Hepatocyte (in vitro differentiated cells): ENCODE results near the gene USHBP1. TPM values are rescaled to one million over a fixed set of nuclear protein-coding genes. Genes with fewer than 3 reads are reported as not detected.
A peak's percentile ranks its signal among the peaks of the same experiment; 100 is the strongest.

Experiments
- DNase-seq: peaks from one replicate; pipeline ENCODE4 v3.0.0-alpha.2; 2016; ENCODE audit warnings: low spot score
- H2AFZ ChIP-seq: fragments of 200-600 bp; sonication (generic); 2 replicates; pipeline ENCODE4 v1.6.0; 2016; ENCODE audit warnings: antibody characterized with exemption, mild to moderate bottlenecking
- H3K27ac ChIP-seq: fragments of 200-600 bp; sonication (generic); 2 replicates; pipeline ENCODE4 v1.5.1; 2016; ENCODE audit warnings: mild to moderate bottlenecking
- H3K27me3 ChIP-seq: fragments of 200-600 bp; sonication (generic); 2 replicates; pipeline ENCODE4 v1.6.1; 2016
- H3K36me3 ChIP-seq: fragments of 200-600 bp; sonication (generic); replicated peaks from 2 replicates; pipeline ENCODE4 v1.5.1; 2016; ENCODE audit warnings: low read depth; ENCODE audit not compliant: insufficient read depth
- H3K4me1 ChIP-seq: fragments of 200-600 bp; sonication (generic); 2 replicates; pipeline ENCODE4 v1.5.1; 2016; ENCODE audit warnings: mild to moderate bottlenecking, moderate library complexity; ENCODE audit not compliant: insufficient read depth
- H3K4me2 ChIP-seq: fragments of 200-600 bp; sonication (generic); 2 replicates; pipeline ENCODE4 v1.6.0; 2016
- H3K4me3 ChIP-seq: fragments of 200-600 bp; sonication (generic); 2 replicates; pipeline ENCODE4 v1.5.1; 2016; ENCODE audit warnings: mild to moderate bottlenecking
- H3K79me2 ChIP-seq: fragments of 200-600 bp; sonication (generic); 2 replicates; pipeline ENCODE4 v1.6.0; 2017; ENCODE audit warnings: mild to moderate bottlenecking
- H3K9me2 ChIP-seq: fragments of 200-600 bp; sonication (generic); replicated peaks from 2 replicates; pipeline ENCODE4 v1.6.0; 2017; ENCODE audit warnings: mild to moderate bottlenecking; ENCODE audit not compliant: insufficient read depth
- H3K9me3 ChIP-seq: fragments of 200-600 bp; sonication (generic); 2 replicates; pipeline ENCODE4 v1.5.1; 2016; ENCODE audit warnings: low read depth, mild to moderate bottlenecking
- H4K20me1 ChIP-seq: fragments of 200-600 bp; sonication (generic); 2 replicates; pipeline ENCODE4 v1.6.0; 2016; ENCODE audit warnings: mild to moderate bottlenecking; ENCODE audit not compliant: insufficient read depth, poor library complexity, severe bottlenecking
- EZH2 ChIP-seq: fragments of 200-600 bp; sonication (generic); IDR thresholded peaks from 2 replicates; pipeline ENCODE4 v1.6.1; 2016; ENCODE audit warnings: antibody characterized with exemption, mild to moderate bottlenecking, borderline replicate concordance
- EZH2phosphoT487 ChIP-seq: fragments of 200-600 bp; sonication (generic); IDR thresholded peaks from one replicate; pipeline ENCODE4 v1.6.1; 2018; ENCODE audit warnings: antibody characterized with exemption, mild to moderate bottlenecking, low read depth, moderate library complexity; ENCODE audit not compliant: unreplicated experiment, severe bottlenecking
- WGBS: methylation state at CpG from one replicate; pipeline ENCODE4 v1.1.6; 2016; ENCODE audit warnings: low lambda C conversion rate; ENCODE audit errors: missing lambda C conversion rate; 5-methylcytosine and 5-hydroxymethylcytosine counted together
- polyA plus RNA-seq: library from polyadenylated mRNA; unstranded; fragments of >200 nt; fragmentation: Nextera tagmentation; extraction: Ambion mirVana; gene quantifications from 2 replicates; pipeline ENCODE4 v1.2.1, GENCODE V29; 2016
- total RNA-seq: library from RNA; depleted of rRNA; stranded (reverse); fragments of >200 nt; gene quantifications from 2 replicates; pipeline ENCODE4 v1.2.3, GENCODE V29; 2014
- TF ChIP-seq, protein P1 (sequence below): fragments of 200-600 bp; sonication (generic); IDR thresholded peaks from 2 replicates; pipeline ENCODE4 v1.5.1; 2016; ENCODE audit warnings: antibody characterized with exemption, mild to moderate bottlenecking; ENCODE audit not compliant: poor library complexity

Gene USHBP1
- total and polyA plus RNA-seq, 2 experiments from 2014 or later: 0.98 TPM; not detected in 1

DNA sequence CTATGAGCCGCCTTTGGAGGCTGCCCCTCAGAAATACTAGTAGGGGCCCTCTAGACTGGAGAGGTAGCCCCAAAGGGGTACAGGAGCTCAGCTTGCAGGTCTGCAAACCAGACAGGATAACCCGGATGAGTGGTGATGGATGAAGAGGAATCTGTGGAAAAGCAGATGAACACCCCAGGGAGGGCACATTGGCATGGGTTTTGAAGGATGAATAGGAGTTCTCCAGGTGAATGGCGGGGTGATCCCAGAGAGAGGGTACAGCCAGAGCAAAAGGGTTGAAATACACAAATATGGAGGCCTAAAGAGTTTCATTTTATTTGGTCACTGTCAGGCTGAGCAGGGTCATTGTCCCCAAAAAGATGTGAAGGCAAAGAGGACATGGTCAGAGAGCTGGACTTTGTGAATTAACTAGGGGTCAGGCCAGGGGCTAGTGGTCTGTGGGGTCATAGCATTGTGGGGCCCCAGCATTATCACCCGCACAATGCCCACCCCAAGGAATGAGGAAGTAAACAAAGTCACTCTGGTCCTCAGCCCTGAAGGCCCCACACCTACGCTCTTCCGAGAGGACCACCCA lies 23.6 kb downstream of the USHBP1 start:
- Histone ChIP-seq H4K20me1 (peaks cover 39% of the 10 kb centered on the region), H3K4me1 (peaks cover 51% of the 10 kb centered on the region), H3K9me2 (no peaks in the 10 kb centered on the region), H3K9me3 (no peaks in the 10 kb centered on the region), H3K36me3 (no peaks in the 10 kb centered on the region), H3K27me3 (no peaks in the 10 kb centered on the region), H2AFZ (no peak overlapping the region), H3K4me3 (no peak overlapping the region), H3K27ac (peak overlapping the region; percentile 86), H3K4me2 (peak overlapping the region; percentile 98), H3K79me2 (peaks cover 82% of the 10 kb centered on the region)
- DNase-seq: no peak
- TF ChIP-seq, protein P1, sequence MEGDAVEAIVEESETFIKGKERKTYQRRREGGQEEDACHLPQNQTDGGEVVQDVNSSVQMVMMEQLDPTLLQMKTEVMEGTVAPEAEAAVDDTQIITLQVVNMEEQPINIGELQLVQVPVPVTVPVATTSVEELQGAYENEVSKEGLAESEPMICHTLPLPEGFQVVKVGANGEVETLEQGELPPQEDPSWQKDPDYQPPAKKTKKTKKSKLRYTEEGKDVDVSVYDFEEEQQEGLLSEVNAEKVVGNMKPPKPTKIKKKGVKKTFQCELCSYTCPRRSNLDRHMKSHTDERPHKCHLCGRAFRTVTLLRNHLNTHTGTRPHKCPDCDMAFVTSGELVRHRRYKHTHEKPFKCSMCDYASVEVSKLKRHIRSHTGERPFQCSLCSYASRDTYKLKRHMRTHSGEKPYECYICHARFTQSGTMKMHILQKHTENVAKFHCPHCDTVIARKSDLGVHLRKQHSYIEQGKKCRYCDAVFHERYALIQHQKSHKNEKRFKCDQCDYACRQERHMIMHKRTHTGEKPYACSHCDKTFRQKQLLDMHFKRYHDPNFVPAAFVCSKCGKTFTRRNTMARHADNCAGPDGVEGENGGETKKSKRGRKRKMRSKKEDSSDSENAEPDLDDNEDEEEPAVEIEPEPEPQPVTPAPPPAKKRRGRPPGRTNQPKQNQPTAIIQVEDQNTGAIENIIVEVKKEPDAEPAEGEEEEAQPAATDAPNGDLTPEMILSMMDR: no peak
- TF ChIP-seq EZH2phosphoT487 (no peak), EZH2 (no peak)
- WGBS: 83% methylated on average over 6 of the region's 6 CpGs

DNA sequence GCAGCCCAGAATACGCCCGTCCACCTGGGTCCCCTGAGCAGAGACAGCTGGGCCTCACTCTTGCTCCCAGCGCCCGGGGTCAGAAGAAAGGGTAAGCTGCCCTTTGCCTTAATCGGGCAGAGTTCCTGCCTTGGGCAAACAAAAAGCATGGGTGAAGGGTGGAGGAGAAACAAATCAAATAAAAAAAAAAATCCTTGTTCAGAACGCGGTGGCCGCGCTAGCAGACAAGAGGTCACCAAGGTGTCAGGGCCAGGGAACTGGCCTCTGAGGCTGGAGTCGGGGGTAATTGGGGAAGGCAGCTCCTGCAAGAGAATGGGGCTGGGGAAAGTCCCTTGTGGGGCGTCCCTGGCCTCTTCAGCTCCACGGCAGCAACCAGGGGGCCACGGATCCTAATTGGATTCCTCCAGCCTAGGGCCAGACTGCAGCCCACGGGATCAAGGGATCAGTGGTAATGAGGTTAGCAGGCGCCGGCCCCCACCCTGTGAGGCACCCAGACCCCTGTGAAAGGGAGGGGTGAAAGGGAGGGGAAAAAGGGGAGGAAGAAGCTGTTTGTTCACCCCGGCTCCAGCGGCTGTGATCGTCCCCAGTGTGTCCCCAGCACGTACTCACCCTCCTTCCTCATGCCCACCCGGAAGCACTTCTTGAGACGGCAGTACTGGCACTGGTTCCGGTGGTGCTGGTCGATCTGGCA lies 24.3 kb downstream of the USHBP1 start:
- H3K4me3 ChIP-seq: no peak overlapping the region
- no peaks in the 10 kb centered on the region for H3K9me2 ChIP-seq
- H3K9me3 ChIP-seq: no peaks in the 10 kb centered on the region
- 56% methylated on average over 23 of the region's 24 CpGs for WGBS
- no peaks in the 10 kb centered on the region for H3K27me3 ChIP-seq
- H3K4me2 ChIP-seq: peak overlapping the region; percentile 98
- peaks cover 84% of the 10 kb centered on the region for H3K79me2 ChIP-seq
- TF ChIP-seq, protein P1: no peak
- TF ChIP-seq EZH2: no peak
- no peak for TF ChIP-seq EZH2phosphoT487
- peak overlapping the region; percentile 86 for H3K27ac ChIP-seq
- no peaks in the 10 kb centered on the region for H3K36me3 ChIP-seq
- H3K4me1 ChIP-seq: peaks cover 58% of the 10 kb centered on the region
- no peak overlapping the region for H2AFZ ChIP-seq
- peaks cover 41% of the 10 kb centered on the region for H4K20me1 ChIP-seq
- no peak for DNase-seq

DNA sequence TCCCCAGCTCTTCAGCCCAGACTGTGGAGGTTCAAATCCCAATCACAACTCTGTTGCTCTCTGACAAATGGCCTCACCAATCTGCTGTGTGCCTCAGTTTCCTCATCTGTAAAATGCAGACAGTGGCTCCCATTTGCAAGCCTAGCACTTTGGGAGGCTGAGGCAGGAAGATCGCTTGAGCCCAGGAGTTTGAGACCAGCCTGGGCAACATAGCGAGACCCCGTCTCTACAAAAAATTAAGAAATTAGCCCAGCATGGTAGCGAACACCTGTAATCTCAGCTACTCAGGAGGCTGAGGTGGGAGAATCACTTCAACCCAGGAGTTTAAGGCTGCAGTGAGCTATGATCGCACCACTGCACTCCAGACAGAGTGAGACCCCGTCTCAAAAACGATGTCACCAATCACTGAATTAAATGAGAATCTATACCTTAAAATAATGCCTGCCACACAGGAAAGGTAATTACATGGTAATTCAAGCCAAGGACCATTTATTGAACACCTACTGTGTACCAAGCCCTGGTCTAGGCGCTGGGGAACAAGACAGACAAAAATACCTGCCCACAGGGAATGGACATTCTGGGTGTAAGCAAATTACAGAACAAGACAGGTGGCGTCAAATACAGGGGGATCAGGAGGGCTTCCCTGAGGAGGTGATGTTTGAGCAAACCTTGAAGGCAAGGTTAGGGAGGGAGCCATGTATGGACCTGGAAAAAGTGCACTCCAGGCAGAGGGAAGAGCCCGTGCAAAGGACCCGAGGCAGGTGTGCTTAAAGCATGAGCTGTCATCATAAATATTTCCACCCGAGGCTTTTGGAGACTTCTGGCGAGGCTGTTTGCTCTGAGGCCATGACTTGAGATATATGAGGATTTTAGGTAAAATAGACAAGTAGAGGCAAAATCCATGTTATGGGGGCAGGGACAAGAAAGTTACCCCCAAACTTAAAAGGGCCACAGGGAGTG lies 26.5 kb downstream of the USHBP1 start:
- no peak for DNase-seq
- Histone ChIP-seq H3K36me3 (no peaks in the 10 kb centered on the region), H3K27me3 (no peaks in the 10 kb centered on the region), H3K4me2 (no peak overlapping the region), H4K20me1 (peaks cover 48% of the 10 kb centered on the region), H3K9me3 (no peaks in the 10 kb centered on the region), H3K4me1 (peaks cover 55% of the 10 kb centered on the region), H3K4me3 (no peak overlapping the region), H3K9me2 (no peaks in the 10 kb centered on the region), H2AFZ (no peak overlapping the region), H3K79me2 (peaks cover 82% of the 10 kb centered on the region), H3K27ac (no peak overlapping the region)
- TF ChIP-seq EZH2 (no peak), EZH2phosphoT487 (no peak)
- TF ChIP-seq, protein P1: no peak
- 88% methylated on average over 13 of the region's 13 CpGs for WGBS
